Esophagus muscularis mucosa (tissue), 4 donors: ENCODE data around the gene HTRA2. TPM values are rescaled to one million over a fixed set of nuclear protein-coding genes. Genes with fewer than 3 reads are reported as not detected.

Source experiments
- DNase-seq: peaks from one replicate; pipeline ENCODE4 v3.0.0-alpha.2; 2017; ENCODE audit errors: extremely low spot score
- H3K27ac ChIP-seq, 4 donors: fragments of 200-600 bp; sonication (generic); replicated peaks in 1 of 4; 1 replicate in 3 of 4; 2 replicates in 1 of 4; pipeline ENCODE4 v1.5.1; 2016 to 2019; ENCODE audit warnings: mild to moderate bottlenecking in 1 of 4
- H3K27me3 ChIP-seq, 4 donors: fragments of 200-600 bp; sonication (generic); one replicate each; pipeline versions ENCODE4 v1.5.1 to v1.6.0; 2016 to 2019
- H3K36me3 ChIP-seq, 4 donors: fragments of 200-600 bp; sonication (generic); one replicate each; pipeline ENCODE4 v1.5.1; 2016 to 2019
- H3K4me1 ChIP-seq, 4 donors: fragments of 200-600 bp; sonication (generic); one replicate each; pipeline ENCODE4 v1.5.1; 2016 to 2019
- H3K4me3 ChIP-seq, 4 donors: fragments of 200-600 bp; sonication (generic); 1 replicate in 2 of 4; 2 replicates in 2 of 4; pipeline ENCODE4 v1.5.1; 2016 to 2019; ENCODE audit warnings: mild to moderate bottlenecking in 4 of 4, moderate library complexity in 1 of 4
- H3K9me3 ChIP-seq, 4 donors: fragments of 200-600 bp; sonication (generic); 1 replicate in 3 of 4; 2 replicates in 1 of 4; pipeline ENCODE4 v1.5.1; 2016 to 2019
- CTCF ChIP-seq, 3 experiments: fragments of 200-600 bp in 2 of 3; fragments of 450-650 bp in 1 of 3; sonication (generic) in 2 of 3; IDR thresholded peaks; one replicate each; pipeline ENCODE4 v1.5.1; 2017 to 2019; ENCODE audit warnings: antibody characterized with exemption in 3 of 3, mild to moderate bottlenecking in 2 of 3, moderate library complexity in 1 of 3
- EP300 ChIP-seq: sonication (generic); formaldehyde crosslinking; IDR thresholded peaks from one replicate; pipeline ENCODE4 v1.6.1; 2017; ENCODE audit warnings: antibody characterized with exemption
- POLR2A ChIP-seq: fragments of 450-650 bp; IDR thresholded peaks from one replicate; pipeline ENCODE4 v1.6.1; 2017; ENCODE audit warnings: antibody characterized with exemption, moderate library complexity, mild to moderate bottlenecking, low read depth
- POLR2AphosphoS5 ChIP-seq, 2 donors: sonication (generic); formaldehyde crosslinking; IDR thresholded peaks; one replicate each; pipeline ENCODE4 v1.6.1; 2017; ENCODE audit warnings: antibody characterized with exemption in 2 of 2
- WGBS: methylation state at CpG from one replicate; pipeline ENCODE4 v1.1.5; 2018; 5-methylcytosine and 5-hydroxymethylcytosine counted together
- intact Hi-C: fragments of 100-400 bp; cut with DNase I; formaldehyde crosslinking; loops from one replicate; pipeline ENCODE4 v1.15.1; 2023
- total RNA-seq, 4 donors: library from RNA; depleted of rRNA; stranded (reverse); fragments of >200 nt; gene quantifications; one replicate each; pipeline versions ENCODE4 v1.1.0 to v1.2.1, GENCODE V29; 2016

HTRA2 gene
- total RNA-seq, 4 donors from 2014 or later: 29.7 to 37.9 (median 31.9) TPM

GRCh38 chr2:74512744-74513604, 16.8 kb upstream of the HTRA2 start:
- no peak for DNase-seq
- Histone ChIP-seq H3K4me1 (peaks cover 31 to 37% (median 37%) of the 10 kb centered on the region in 4 donors), H3K4me3 (no peak overlapping the region), H3K9me3 (no peaks in the 10 kb centered on the region), H3K36me3 (no peaks in the 10 kb centered on the region), H3K27ac (no peak overlapping the region), H3K27me3 (peaks cover 18 to 95% (median 60%) of the 10 kb centered on the region in 4 donors)
- intact Hi-C loops: no loop called here
- WGBS: 10% methylated on average over 6 of the region's 36 CpGs
- TF ChIP-seq CTCF (IDR thresholded peaks at IDR 0.05) (no peak), EP300 (no peak), POLR2AphosphoS5 (IDR thresholded peaks at IDR 0.05) (no peak), POLR2A (no peak)

GRCh38 chr2:74513605-74514367, 15.9 kb upstream of the HTRA2 start:
- H3K27ac ChIP-seq: no peak overlapping the region
- H3K27me3 ChIP-seq: peaks cover 18 to 97% (median 66%) of the 10 kb centered on the region in 4 donors
- TF ChIP-seq CTCF (IDR thresholded peaks at IDR 0.05) (no peak), POLR2A (no peak), POLR2AphosphoS5 (IDR thresholded peaks at IDR 0.05) (peak in 1 of 2 donors; percentile 66), EP300 (no peak)
- intact Hi-C loops: no loop called here
- 5% methylated on average over 21 of the region's 52 CpGs for WGBS
- no peaks in the 10 kb centered on the region for H3K36me3 ChIP-seq
- peak overlapping the region in 2 of 4 donors; percentile 19 to 23 for H3K4me3 ChIP-seq
- H3K9me3 ChIP-seq: no peaks in the 10 kb centered on the region
- DNase-seq: no peak
- peaks cover 29 to 32% (median 32%) of the 10 kb centered on the region in 4 donors for H3K4me1 ChIP-seq

- Histone ChIP-seq H3K27ac (no peak within 1 kb of the TSS), H3K4me1 (peaks cover 29 to 32% (median 32%) of the 10 kb centered on the region in 4 donors), H3K9me3 (no peaks in the 10 kb centered on the region), H3K27me3 (peaks cover 18 to 100% (median 70%) of the 10 kb centered on the region in 4 donors), H3K4me3 (peak within 1 kb of the TSS in 2 of 4 donors; percentile 19 to 23), H3K36me3 (no peaks in the 10 kb centered on the region)
- no peak for DNase-seq
- WGBS: 2% methylated on average over 31 of the region's 82 CpGs
- TF ChIP-seq POLR2A: no peak
- no peak for TF ChIP-seq POLR2AphosphoS5 (IDR thresholded peaks at IDR 0.05)
- TF ChIP-seq CTCF (IDR thresholded peaks at IDR 0.05): no peak
- TF ChIP-seq EP300: no peak
- intact Hi-C loops: no loop called here
These were observed 15.1 kb upstream of the HTRA2 start, which contains the start of gene TLX2 for GRCh38 chr2:74514368-74515270. TSS of gene TLX2 (plus strand) at chr2:74514450. CDS start at chr2:74514807, 357 bp downstream.

GRCh38 chr2:74515271-74515980, 14.3 kb upstream of the HTRA2 start:
- no peak for TF ChIP-seq CTCF (IDR thresholded peaks at IDR 0.05)
- no peak for TF ChIP-seq EP300
- no peak for TF ChIP-seq POLR2A
- TF ChIP-seq POLR2AphosphoS5 (IDR thresholded peaks at IDR 0.05): no peak
- no peak for DNase-seq
- Histone ChIP-seq H3K36me3 (no peaks in the 10 kb centered on the region), H3K27me3 (peaks cover 18 to 100% (median 72%) of the 10 kb centered on the region in 4 donors), H3K9me3 (no peaks in the 10 kb centered on the region), H3K27ac (no peak overlapping the region), H3K4me1 (peaks cover 29 to 32% (median 32%) of the 10 kb centered on the region in 4 donors), H3K4me3 (peak overlapping the region; percentile 36 to 53 (median 42))
- 6% methylated on average over 24 of the region's 60 CpGs for WGBS
- intact Hi-C loops: no loop called here
